HG03108 (cell line): ENCODE measurements around the gene PDGFRB.
"Not testable (repeated sequence)": the region's sequence is repeated elsewhere in the genome, so short reads cannot be mapped to it uniquely, and the experiment has no call there.

ENCODE experiments used
- ATAC-seq: cut with Tn5 transposase; IDR thresholded peaks from one replicate; pipeline ENCODE4 v1.9.1; 2021; ENCODE audit warnings: moderate library complexity; ENCODE audit not compliant: unreplicated experiment

PDGFRB gene

GRCh38 chr5:150101023-150101422 is 54.6 kb downstream of the PDGFRB start:
- ATAC-seq: no peak

GRCh38 chr5:150097152-150097551 is 58.5 kb downstream of the PDGFRB start:
- no peak for ATAC-seq

GRCh38 chr5:150092159-150092787 is 63.4 kb downstream of the PDGFRB start:
- peak; percentile 87 for ATAC-seq

- no peak for ATAC-seq
Measured at GRCh38 chr5:150085950-150086715, 69.5 kb downstream of the PDGFRB start, which contains the start of gene CSF1R. Gene CSF1R (minus strand): TSS chr5:150086554. CDS start chr5:150086427, 127 bp downstream.

GRCh38 chr5:150085191-150085912 is 70.3 kb downstream of the PDGFRB start:
- ATAC-seq: no peak

GRCh38 chr5:150084754-150085153 is 70.9 kb downstream of the PDGFRB start:
- not testable (repeated sequence) for ATAC-seq

- ATAC-seq: no peak
Measured at GRCh38 chr5:150082889-150083288, 72.8 kb downstream of the PDGFRB start.

- peak; percentile 24 for ATAC-seq
Measured at GRCh38 chr5:150082374-150082773, 73.3 kb downstream of the PDGFRB start.

GRCh38 chr5:150081541-150082283 is 73.9 kb downstream of the PDGFRB start:
- ATAC-seq: peak; percentile 87

- ATAC-seq: no peak
Measured at GRCh38 chr5:150080696-150081435, 74.8 kb downstream of the PDGFRB start.

GRCh38 chr5:150079909-150080461 is 75.7 kb downstream of the PDGFRB start:
- no peak for ATAC-seq

GRCh38 chr5:150078802-150079689 is 76.6 kb downstream of the PDGFRB start:
- no peak for ATAC-seq

GRCh38 chr5:150077996-150078801 is 77.4 kb downstream of the PDGFRB start:
- no peak for ATAC-seq

GRCh38 chr5:150077060-150077459 is 78.6 kb downstream of the PDGFRB start:
- no peak for ATAC-seq

- no peak for ATAC-seq
Measured at GRCh38 chr5:150075806-150076205, 79.8 kb downstream of the PDGFRB start.

- ATAC-seq: no peak
Measured at GRCh38 chr5:150075233-150075632, 80.4 kb downstream of the PDGFRB start.

- no peak for ATAC-seq
Measured at GRCh38 chr5:150073677-150074076, 82.0 kb downstream of the PDGFRB start.

- no peak for ATAC-seq
Measured at GRCh38 chr5:150073086-150073625, 82.5 kb downstream of the PDGFRB start.
